Stimulated activated CD8-positive, alpha-beta memory T cell treated with anti-CD3 and anti-CD28 coated beads, Interleukin-7, amount 100 ng/mL, for 4 hours (primary cell): Measurements from ENCODE around the gene SEC16A.
A peak's percentile ranks its signal among the peaks of the same experiment; 100 is the strongest.

ENCODE experiments used
- DNase-seq, 2 donors: peaks; one replicate each; pipeline ENCODE4 v3.0.0-alpha.2; 2020; ENCODE audit warnings: low read depth in 2 of 2

The SEC16A gene

DNA sequence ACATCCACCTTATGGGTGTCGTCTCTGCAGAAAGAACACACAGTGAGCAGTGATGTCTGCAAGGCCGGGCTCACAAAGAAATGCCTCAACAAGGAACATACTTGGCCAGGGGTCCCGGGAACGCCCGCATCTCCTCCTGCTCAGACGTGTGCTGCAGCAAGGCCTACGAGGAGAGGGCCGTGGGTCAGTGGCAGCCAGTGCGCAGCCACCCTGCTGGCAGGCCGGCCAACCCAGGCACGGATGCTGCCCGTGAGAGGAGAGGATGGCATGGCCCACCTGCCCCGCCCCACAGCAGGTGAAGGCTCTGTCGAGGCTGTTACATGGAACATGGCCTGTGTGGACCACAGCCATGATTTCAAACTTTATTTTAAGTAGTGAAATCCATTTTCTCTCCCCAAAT is 19.3 kb downstream of the SEC16A start:
- DNase-seq = no peak

DNA sequence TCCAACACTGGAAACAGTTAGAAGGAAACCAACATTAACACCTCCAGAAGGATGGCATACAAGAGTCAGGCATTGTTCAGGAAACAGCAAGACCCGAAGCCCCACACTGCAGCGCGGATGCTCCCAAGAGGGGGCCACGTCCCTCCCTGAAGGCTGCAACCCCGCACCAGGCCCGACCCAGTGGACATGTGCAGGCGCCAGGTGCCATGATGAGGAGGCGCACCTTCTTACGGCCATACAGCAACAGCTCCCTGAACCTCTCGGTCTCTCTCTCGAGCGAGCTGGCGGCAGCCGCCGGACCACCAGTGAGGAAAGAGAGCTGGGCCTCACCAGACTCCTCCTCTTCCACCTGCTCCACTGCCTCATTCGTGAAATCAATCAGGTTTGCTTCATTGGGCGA is 20.2 kb downstream of the SEC16A start:
- DNase-seq = no peak

DNA sequence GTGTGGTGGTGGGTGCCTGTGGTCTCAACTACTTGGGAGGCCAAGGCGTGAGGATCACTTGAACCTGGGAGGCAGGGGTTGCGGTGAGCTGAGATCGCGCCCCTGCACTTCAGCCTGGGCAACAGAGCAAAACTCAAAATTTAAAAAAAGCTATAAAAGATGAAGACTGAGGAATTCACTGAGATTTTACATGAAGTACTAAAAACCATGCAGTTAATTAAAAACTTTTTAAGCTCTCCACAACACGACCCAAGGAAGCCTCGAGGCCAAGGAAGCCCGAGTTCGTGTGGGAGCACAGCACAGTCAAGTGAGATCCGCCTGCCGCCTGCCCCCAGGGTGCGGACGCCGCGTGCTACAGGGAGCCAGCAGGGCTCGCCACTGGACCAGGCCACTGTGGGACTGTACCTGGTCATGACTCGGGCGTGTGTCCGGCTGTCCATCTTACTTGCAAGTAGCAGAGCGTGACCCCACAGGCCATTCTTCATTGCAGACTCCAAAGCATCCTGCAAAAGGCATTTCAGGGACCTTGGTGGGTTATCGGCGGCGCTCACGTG is 22.0 kb downstream of the SEC16A start:
- DNase-seq = no peak

DNA sequence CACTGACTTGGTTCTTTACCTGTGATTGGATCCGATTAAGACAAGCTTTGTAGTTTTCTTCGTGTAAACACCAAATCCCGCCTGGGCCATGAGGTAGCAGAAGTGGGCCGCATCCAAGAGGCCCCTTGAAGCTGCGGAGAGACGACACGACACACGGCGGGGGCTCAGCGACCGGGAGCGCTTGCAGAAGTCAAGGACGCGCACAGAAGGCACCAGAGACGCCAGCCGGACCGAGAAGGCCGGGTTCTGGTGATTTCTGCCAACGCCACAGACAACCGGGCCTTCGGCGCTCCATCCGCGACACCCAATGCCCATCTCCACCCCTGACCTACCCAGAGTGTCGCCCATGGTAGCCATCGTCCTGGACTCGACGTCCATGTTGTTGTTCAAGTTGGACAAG is 23.4 kb downstream of the SEC16A start:
- DNase-seq = no peak

DNA sequence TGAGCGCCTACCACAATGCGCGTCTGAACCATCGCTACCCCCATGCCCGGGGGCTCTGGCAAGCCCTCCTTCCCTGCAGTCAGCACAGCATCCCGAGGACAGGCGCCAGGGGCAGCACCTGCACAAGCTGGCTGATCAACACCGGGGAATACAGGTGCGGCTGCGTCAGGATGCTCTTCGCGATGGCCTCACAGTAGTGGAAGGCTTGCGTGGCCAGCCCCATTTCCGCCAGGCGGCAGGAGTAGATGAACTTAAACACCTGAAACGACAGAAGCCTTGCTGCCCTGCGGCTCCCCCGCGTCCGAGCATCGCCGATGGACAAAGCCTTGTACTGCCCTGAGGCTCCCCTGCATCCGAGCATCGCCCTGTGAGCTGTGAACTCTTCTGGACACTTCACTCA is 25.5 kb downstream of the SEC16A start:
- no peak for DNase-seq

DNA sequence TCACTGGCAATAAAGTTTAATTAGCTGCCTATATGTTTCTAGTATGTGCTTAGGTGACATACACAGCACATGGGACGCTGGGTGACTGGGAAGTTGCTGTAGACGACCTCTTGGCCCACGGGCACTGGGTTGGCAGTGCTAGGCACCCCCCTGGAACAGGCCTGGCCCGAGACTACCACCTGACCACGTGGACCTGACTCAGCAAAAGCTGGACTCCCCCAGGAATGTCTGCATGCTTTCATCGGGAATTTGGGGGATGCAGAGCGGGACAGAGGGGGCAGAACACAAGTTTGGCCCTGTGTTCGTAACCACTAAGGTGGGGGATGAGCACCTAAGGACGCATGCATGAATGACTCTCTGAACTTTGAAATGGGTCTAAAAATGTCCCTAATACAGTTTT is 26.6 kb downstream of the SEC16A start:
- no peak for DNase-seq

DNA sequence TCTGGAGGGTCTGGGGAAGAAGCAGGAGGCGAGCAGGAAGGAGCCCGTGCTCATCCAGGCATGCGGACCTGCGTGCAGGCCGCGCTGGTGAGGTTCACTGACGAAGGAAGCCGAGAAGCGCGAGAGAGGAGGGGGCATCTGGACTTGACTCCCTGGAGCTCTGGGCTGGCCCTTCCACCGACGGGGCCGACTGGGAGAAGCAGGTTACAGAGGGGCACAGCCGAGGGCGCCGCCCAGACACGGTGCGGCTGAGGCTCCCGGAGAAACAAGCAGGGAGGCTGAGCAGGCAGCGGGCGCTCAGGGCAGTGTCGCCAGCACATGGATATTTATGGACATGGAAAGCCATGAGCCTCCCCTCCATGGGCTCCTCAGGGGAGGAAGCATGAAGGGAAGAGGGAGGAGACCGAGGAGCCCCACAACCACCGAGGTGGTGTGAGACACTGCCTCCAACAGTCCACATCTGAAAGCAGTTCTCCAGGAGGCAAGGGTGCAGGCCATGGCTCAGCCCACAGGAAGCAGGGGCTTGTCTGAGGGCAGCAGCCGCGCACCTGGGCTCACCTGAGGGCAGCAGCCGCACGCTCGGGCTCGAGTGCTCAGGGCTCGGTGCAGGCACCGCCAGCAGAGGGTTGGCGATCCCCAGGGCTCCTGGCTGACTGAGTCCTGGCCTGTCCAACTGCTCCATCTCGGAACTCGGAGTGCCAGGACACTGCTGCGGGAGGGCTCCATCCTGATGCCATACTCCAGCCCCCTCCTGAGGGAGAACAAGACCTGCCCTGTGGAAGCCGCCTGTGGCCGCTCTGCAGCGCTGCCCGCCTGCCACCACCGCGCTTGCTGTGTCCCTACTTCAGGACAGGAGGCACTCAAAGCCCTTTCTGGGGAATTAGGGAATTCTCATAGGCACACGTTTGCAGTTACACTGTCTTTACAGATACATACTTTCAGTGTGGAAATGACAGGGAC is 27.5 kb downstream of the SEC16A start:
- DNase-seq = no peak

DNA sequence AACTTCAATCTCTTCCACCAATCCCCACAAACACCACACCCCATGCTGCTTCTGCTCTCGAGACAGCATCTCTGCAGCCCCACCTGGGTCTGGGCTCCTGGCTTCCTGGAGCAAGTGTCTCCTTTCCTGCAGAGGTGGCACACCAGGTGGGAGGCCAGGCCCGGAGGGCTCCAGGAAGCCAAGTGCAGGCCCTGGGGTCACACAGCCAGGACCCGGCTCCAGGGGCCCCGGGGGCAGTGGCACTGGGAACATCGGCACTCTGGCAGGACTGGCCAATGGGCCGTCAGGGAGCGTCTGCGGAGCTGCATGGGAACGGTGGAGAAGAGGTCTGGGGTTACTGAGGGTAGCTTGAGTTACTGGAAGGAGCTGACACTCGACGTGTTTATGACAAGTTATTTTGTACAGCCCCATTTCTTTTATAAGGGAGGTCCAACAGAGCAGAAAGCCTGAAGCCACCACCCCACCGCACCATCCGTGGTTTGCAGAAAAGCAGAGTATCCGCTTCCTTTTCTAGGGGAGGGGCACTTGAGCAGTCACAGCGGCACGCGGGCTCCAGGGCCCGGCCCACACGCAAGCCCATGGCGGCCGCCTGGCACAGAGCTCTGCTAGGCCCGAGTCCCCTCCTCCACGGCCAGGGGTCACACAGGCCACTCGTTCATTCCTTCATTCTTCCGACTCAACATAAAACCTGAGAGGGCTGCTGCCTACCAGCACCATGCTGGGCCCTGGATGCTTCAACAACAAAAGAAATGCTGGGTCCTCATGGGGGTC is 28.6 kb downstream of the SEC16A start:
- no peak for DNase-seq

DNA sequence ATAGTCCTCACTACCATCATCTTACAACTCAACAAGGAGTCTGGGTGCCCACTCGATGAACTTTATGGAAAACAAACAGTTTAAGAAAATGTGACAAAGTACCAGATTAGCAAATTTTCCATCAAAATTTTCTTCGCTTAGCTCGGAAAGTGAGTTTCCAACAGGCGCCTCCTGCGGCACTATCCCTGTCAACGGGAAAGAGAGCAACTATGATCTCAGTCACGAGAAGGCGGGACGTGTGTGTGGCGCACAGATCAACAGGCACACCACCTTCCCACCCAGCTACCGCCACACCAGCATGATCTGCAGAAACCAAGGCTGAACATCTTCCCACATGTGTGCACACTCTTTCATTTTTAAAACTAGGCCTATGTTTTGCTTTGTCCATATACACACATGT is 29.5 kb downstream of the SEC16A start:
- no peak for DNase-seq

DNA sequence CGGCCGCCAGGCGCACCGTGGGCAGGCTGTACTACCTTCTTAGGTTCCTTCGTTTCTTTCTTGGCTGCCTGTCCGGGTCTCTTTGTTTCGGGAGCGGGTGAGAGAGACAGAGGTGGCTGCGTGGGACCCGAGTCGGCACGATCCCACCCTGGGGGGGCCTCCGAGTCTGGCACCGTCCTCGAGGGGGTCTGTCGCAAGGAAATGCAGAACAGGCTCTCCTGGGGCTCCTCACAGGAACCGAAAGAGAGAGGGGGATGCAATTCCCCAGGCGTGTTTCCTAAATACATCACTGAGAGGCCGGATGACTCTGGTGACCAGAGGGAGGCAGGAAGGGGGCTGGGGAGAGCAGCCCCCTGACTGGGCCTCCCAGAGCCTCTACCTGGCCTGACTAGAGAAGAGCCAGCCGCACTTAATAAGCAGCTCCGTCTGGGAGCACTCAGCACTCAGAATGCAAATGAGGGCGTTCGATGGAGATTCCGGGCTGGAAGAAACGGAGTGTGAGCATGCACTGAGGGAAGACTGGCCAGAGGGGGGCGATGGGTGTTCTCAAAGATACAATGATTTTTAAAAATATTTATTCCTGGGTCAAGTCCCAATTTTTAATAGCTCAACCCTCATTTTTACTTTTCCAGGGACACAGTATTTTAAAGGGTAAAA is 31.5 kb downstream of the SEC16A start:
- DNase-seq = no peak

DNA sequence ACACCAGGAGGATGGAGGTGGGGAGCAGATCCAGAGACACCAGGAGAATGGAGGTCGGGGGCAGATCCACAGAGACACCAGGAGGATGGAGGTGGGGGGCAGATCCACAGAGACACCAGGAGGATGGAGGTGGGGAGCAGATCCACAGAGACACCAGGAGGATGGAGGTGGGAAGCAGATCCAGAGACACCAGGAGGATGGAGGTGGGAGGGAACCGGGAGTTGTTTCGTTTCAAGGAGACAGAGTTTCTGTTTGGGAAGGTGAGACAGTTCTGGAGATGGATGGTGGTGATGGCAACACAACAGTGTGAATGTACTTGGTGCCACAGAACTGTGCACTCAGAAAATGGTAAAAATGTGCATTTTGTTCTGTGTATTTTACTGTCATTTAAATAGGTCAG is 34.2 kb downstream of the SEC16A start:
- DNase-seq = no peak

DNA sequence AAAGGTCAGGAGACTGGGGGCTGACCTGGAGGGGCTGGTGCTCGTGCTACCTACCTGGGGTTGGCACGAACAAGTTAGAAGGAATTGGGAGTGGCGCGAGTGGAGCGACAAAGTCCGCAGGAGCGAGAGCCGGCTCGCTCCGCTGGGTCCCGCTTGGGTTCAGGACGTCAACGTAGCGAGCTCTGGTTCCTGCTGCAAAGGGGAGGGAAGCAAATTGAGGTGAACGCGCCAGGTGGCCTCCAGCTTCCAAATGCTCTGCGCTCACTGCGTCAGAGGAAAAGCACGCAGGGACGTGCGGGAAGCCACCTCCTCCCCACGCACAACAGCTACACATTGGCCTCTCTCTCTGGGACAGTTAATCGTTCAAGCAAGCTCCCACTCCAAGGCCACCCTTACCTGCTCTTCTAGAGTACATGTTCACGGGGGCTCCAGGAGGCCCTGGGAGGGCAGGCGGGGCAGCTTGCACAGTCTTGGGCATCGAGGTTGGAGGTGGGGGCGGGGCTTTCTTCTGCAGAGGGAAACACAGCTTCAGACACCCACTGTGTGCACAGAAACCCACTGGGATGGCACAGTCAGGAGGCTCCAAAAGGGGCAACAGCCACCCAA is 35.6 kb downstream of the SEC16A start:
- DNase-seq = no peak

DNA sequence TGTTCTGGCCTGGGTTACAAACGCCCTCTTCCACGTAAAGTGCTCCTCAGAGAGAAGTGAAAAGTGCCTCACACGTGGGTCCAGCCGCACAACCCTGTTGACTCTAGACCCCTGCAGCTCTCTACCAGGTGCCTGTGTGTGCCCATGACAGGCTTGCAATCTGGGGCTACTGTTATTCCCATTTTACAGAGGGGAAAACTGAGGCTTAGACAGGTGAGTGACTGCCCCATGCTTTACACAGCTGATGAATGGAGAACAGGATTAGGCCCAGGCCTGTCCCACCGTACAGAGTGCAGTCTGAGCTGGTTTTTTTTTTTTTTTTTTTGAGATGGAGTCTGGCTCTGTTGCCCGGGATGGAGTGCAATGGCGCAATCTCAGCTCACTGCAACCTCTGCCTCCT is 37.0 kb downstream of the SEC16A start:
- DNase-seq = no peak

DNA sequence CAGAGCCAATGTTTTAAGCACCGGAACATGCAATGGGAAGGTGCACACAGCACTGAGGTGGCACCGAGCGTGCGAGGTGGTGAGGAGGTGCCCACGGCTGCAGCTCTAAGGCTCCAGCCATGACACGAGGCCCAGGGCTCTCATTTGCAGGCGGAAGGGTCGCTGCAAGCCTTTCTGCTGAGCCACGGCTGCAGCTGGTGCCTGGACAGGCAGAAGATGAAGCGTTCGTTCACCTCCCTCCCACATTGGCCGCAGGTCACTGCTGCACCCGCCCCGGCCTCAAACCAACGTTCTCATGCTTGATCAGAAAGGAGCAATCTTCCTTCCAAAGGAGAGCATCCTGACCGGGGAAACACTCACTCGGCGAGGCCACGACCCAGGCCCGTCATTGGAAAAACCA is 38.7 kb downstream of the SEC16A start:
- DNase-seq = no peak

DNA sequence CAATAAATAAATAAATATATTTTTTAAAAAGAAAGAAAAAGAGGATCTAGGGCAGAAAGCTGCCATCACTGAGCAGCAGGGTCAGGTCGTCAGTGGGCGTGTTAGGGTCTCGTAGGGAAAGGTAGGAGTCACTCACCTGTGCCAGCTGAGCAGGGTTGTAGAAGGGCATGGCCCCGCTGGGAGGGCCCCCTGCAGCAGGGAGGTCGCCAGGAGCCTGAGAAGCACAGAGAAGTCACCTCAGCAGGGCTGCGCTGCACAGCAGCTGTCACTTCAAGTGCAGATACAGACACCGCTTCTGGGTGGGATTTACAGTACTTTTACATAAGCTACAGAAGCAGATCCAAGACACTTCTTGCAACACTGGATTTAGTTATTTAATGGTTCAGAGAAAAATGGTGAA is 39.2 kb downstream of the SEC16A start:
- no peak for DNase-seq

DNA sequence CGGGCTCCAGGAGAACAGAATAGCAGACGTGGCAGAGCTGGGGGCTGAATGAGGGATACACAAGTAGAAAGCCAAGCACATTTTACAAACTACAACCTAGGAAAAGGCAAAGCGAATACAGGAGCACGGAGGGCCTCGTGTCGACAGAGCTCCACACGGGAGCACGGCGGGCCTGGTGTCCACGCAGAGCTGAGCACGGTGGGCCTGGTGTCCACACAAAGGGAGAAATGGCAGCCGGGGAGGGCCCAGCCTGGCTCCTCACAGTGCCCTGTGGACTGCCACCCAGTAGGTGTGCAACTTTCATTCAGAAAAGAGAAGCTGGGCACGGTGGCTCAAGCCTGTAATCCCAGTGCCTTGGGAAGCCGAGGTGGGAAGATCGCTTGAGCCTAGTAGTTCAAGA is 39.8 kb downstream of the SEC16A start:
- no peak for DNase-seq

DNA sequence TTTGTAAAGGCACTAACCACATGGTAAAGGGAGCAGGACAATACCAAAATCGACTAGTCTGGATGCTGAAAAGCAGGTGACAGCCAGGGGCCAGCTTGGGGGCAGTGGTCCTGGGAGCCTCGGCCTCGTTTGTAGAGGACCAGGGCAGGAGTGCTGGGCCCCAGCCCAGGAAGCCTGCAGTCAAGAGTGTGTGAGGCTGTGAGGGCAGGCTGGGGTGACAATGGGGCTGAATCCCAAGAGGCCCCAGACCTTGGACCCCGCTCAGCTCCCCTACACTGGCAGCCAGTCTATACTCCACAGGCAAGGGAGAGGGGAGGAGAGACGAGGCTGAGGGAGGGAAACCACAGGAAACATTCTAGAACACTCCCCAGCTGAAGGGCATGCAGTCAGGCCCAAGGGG is 40.6 kb downstream of the SEC16A start:
- no peak for DNase-seq

DNA sequence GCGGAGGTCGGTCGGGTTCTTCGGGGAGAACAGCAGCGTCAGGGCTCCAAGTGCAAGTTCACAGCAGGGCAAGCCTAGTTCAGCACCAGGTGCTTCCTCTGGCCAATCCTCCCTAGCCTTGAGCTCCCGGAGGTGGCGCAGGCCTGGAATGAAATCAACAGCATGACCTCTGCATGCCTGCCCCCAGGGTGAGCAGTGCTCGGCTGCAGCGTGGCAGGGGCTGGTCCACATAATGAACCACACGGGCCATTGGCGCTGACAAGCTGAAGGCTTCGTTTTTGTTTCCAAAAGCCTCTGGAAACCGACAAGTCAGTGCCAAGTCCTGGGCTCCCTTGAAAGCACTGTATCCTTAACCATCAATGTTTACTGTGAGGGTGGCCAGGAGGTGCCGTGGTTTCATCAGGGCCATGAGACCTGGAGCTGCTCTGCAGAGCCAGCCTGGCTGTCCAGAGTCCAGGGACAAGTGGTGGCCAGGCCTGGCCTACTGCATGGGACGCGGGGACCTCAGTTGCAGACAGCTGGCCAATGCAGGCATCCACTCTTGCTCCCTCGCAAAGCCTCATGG is 41.1 kb downstream of the SEC16A start:
- no peak for DNase-seq

DNA sequence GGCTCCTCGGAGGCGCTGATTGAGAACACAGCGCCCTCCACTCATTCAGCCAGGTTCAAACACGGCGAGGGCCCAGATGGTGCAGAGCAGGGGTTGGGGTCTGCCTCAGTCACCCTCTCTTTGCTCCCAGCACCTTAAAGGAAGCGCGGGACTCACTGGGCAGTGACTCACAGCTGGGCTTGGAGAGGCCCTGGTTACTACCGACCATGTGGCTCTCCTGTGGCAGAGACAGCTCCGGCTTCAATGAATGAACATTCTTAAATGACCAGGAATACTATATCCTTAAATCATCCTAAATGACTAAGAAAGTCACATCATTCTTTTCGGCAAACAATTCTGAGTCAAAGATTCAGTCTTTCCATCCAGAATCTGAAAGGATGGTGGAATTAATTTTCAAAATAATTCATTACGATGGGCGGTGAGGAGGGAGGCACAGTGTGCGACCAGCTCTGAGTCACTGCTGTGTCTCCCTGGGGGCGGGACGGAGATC is 41.6 kb downstream of the SEC16A start:
- DNase-seq = no peak

DNA sequence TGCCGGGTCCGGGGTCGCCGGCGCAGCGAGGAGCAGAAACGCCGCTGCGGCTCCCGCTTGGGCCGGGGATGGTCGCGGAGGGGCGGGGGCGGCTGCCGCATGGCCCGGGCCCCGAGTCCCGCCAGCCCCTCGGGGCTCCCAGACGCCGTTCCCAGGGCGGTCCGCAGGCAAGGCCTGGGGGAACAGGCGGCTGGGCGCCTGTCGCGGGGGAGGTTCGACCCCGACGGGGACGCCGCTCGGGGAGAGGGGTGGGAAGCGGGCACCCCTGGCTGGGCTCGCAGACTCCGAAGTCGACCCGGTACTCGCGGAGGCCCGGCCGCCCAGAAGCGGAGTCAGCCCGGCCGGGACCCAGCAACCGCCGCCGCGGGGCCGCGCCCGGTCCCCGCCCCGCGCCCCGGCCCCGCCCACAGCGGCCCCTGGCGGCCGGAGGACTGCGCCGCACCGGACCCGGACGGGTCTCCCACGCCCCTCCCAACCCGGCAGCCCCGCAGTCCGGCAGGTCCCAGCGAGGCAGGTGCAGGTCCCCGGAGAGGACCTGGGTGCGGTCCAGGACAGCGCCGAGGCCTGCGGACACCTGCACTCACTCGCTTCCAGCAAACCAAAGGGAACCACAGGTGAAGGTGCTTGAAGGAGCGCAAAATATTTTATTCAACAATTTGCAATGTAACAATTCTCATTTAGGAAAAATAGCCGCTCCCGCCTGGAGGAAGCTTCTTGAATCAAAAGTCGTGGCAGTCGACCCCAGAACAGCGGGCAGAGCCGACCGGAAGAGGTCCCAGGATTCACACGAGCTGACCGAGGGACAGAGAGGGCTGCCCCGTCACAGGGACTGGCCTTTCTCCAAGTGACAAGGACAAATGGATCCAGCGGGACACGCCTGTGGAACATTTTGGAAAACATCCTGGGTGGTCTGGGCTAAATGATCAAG is 43.1 kb downstream of the SEC16A start, which contains the start of gene INPP5E:
INPP5E (minus strand) TSS at position 365 of the 928 bp plus-strand sequence. CDS start 426 bp downstream, outside the sequence.
- DNase-seq = peak; percentile 37 to 72
